Measurements from ENCODE around the gene GSN.

The GSN gene

DNA sequence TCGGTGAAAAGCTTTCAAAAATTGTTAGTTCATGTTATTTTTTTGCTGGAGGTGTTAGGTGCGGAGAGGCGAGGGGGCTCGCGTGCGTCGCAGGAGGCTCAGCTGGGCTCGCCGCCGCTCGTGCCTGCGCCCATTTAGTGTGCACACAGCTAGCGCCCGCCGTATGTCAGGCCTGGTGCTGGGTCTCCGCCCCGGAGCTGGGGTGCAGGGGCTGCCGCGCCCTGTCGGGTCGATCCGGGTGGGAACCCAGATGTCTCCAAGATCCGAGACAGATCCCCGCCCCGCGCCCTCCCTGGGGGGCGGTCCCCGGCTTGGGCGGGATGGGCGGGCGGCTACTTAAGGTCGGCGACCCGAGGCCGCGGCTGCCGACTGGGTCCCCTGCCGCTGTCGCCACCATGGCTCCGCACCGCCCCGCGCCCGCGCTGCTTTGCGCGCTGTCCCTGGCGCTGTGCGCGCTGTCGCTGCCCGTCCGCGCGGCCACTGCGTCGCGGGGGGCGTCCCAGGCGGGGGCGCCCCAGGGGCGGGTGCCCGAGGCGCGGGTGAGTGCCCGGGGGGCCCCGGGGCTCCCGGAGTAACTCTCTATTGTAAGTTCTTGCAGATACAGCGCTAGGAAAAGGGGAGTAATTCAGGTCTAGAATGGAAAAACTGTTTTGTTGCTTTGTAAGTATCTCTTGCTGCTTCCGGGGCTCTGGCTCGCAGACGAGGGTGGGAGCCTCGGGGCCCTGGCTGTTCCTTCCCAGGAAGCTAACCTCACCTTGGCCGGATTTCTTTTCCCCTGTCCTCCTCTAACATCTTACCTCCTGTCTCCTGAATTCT is 31.7 kb downstream of the GSN start:
- peak overlapping the region; percentile 66 for H3K4me3 ChIP-seq (ENCODE audit: low read depth, low read length)
- no peak overlapping the region for H3K27ac ChIP-seq (ENCODE audit: low read depth, low read length)
- peaks cover 21% of the 10 kb centered on the region for H3K4me1 ChIP-seq (ENCODE audit: control insufficient read depth, insufficient read depth, low read length)
- peak overlapping the region; percentile 38 for H3K9ac ChIP-seq (ENCODE audit: low read length)
- H3K9me3 ChIP-seq (ENCODE audit: control insufficient read depth, insufficient read depth, low read depth, low read length), result no peaks in the 10 kb centered on the region
- H3K27me3 ChIP-seq (ENCODE audit: control insufficient read depth, insufficient read depth, low read length), result peaks cover 48% of the 10 kb centered on the region
- no peaks in the 10 kb centered on the region; the same call in 1 of the 2 replicates for H3K36me3 ChIP-seq (ENCODE audit: control insufficient read depth, insufficient read depth, low read length)

DNA sequence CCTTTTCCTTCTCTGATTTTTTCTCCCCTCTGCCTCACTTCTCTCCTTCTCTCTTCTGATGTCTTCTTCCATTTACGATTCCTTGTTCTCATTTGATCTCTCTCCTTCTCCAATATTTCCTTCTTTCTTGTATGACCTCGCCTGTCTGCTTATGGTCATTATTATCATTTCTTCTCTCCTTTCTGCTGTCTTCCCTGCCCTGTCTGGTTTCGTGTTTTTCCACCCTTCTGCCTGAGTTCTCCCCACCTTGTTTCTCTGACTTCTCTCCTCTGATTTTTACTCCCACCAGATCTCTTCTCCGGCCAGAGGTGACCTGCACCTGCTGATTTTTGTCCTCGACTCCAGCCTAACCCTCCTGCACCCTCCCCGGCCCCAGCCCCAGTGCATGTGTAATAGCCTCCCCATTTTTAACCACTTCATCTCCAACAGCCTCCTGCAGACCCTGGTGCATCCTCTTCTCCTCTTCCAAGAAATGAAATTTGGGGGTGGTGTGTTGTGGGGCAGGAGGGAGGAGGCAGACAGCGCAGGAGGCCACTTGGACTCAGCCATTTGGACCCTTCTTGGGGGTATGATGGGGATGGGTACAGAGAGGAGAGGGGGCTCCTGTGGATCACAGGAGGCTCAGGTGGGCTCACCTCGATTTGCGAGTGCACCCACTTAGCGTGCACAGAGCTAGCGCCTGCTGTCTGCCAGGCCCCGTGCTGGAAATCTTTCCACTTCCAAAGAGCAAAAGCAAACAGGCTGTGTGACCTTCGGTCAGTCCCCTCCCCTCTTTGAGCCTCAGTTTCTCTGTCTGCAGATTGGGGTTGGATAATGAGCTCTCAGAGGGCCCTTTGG is 32.5 kb downstream of the GSN start:
- H3K4me1 ChIP-seq (ENCODE audit: control insufficient read depth, insufficient read depth, low read length), result peaks cover 22% of the 10 kb centered on the region
- no peak overlapping the region for H3K9ac ChIP-seq (ENCODE audit: low read length)
- H3K9me3 ChIP-seq (ENCODE audit: control insufficient read depth, insufficient read depth, low read depth, low read length), result no peaks in the 10 kb centered on the region
- peaks cover 41% of the 10 kb centered on the region for H3K27me3 ChIP-seq (ENCODE audit: control insufficient read depth, insufficient read depth, low read length)
- H3K36me3 ChIP-seq (ENCODE audit: control insufficient read depth, insufficient read depth, low read length), result no peaks in the 10 kb centered on the region; the same call in 1 of the 2 replicates
- no peak overlapping the region for H3K27ac ChIP-seq (ENCODE audit: low read depth, low read length)
- H3K4me3 ChIP-seq (ENCODE audit: low read depth, low read length), result peak overlapping the region; percentile 66

DNA sequence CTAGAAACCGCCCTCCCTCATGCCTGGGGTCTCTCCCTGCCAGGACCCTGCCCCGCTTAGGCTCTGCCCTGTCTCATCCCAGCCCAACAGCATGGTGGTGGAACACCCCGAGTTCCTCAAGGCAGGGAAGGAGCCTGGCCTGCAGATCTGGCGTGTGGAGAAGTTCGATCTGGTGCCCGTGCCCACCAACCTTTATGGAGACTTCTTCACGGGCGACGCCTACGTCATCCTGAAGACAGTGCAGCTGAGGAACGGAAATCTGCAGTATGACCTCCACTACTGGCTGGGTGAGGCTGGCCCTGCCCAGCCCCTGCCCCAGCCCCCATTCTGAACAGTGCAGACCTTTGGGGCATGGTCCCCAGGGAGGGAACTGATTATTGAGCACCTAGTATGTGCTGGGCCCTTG is 33.9 kb downstream of the GSN start:
- Histone ChIP-seq H3K4me3 (ENCODE audit: low read depth, low read length) (no peak overlapping the region), H3K9ac (ENCODE audit: low read length) (no peak overlapping the region), H3K27me3 (ENCODE audit: control insufficient read depth, insufficient read depth, low read length) (peaks cover 38% of the 10 kb centered on the region), H3K9me3 (ENCODE audit: control insufficient read depth, insufficient read depth, low read depth, low read length) (no peaks in the 10 kb centered on the region), H3K27ac (ENCODE audit: low read depth, low read length) (no peak overlapping the region), H3K4me1 (ENCODE audit: control insufficient read depth, insufficient read depth, low read length) (peaks cover 27% of the 10 kb centered on the region), H3K36me3 (ENCODE audit: control insufficient read depth, insufficient read depth, low read length) (no peaks in the 10 kb centered on the region; the same call in 1 of the 2 replicates)

DNA sequence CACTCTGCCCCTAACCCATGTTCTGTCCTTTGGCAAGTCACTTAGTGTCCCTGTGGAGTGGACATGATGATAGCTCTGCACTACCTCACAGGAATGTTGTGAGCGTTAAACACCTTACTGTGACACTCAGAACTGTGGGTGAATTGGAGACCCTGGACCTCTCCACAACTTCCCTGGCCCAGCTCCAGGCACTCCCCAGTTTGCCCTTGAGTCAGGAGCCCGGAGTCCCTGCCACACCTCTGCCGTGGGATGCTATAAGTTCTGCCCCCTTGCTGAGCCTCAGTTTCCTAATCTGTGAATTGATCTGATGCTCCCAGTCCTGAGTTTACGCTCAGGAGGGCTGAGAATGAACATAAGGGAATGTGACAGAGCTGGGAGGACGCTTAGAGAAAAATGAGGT is 34.4 kb downstream of the GSN start:
- Histone ChIP-seq H3K36me3 (ENCODE audit: control insufficient read depth, insufficient read depth, low read length) (no peaks in the 10 kb centered on the region; the same call in 1 of the 2 replicates), H3K4me3 (ENCODE audit: low read depth, low read length) (no peak overlapping the region), H3K4me1 (ENCODE audit: control insufficient read depth, insufficient read depth, low read length) (peaks cover 27% of the 10 kb centered on the region), H3K9me3 (ENCODE audit: control insufficient read depth, insufficient read depth, low read depth, low read length) (no peaks in the 10 kb centered on the region), H3K27me3 (ENCODE audit: control insufficient read depth, insufficient read depth, low read length) (peaks cover 38% of the 10 kb centered on the region), H3K27ac (ENCODE audit: low read depth, low read length) (no peak overlapping the region), H3K9ac (ENCODE audit: low read length) (no peak overlapping the region)

DNA sequence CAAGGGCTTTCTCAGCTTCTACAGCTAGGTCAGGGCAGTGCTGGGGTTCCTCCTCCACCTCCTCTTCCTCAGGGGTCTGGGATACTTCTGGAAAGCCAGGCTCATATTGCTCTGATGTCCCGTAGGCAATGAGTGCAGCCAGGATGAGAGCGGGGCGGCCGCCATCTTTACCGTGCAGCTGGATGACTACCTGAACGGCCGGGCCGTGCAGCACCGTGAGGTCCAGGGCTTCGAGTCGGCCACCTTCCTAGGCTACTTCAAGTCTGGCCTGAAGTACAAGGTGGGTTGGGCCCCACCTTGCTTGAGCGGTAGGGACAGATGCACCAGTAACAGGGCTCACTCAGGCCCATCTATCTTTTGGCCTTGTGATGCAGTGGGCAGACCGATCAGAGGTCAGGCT is 34.8 kb downstream of the GSN start:
- no peak overlapping the region for H3K9ac ChIP-seq (ENCODE audit: low read length)
- no peaks in the 10 kb centered on the region; the same call in 1 of the 2 replicates for H3K36me3 ChIP-seq (ENCODE audit: control insufficient read depth, insufficient read depth, low read length)
- peaks cover 38% of the 10 kb centered on the region for H3K27me3 ChIP-seq (ENCODE audit: control insufficient read depth, insufficient read depth, low read length)
- peaks cover 26% of the 10 kb centered on the region for H3K4me1 ChIP-seq (ENCODE audit: control insufficient read depth, insufficient read depth, low read length)
- no peaks in the 10 kb centered on the region for H3K9me3 ChIP-seq (ENCODE audit: control insufficient read depth, insufficient read depth, low read depth, low read length)
- no peak overlapping the region for H3K27ac ChIP-seq (ENCODE audit: low read depth, low read length)
- no peak overlapping the region for H3K4me3 ChIP-seq (ENCODE audit: low read depth, low read length)

DNA sequence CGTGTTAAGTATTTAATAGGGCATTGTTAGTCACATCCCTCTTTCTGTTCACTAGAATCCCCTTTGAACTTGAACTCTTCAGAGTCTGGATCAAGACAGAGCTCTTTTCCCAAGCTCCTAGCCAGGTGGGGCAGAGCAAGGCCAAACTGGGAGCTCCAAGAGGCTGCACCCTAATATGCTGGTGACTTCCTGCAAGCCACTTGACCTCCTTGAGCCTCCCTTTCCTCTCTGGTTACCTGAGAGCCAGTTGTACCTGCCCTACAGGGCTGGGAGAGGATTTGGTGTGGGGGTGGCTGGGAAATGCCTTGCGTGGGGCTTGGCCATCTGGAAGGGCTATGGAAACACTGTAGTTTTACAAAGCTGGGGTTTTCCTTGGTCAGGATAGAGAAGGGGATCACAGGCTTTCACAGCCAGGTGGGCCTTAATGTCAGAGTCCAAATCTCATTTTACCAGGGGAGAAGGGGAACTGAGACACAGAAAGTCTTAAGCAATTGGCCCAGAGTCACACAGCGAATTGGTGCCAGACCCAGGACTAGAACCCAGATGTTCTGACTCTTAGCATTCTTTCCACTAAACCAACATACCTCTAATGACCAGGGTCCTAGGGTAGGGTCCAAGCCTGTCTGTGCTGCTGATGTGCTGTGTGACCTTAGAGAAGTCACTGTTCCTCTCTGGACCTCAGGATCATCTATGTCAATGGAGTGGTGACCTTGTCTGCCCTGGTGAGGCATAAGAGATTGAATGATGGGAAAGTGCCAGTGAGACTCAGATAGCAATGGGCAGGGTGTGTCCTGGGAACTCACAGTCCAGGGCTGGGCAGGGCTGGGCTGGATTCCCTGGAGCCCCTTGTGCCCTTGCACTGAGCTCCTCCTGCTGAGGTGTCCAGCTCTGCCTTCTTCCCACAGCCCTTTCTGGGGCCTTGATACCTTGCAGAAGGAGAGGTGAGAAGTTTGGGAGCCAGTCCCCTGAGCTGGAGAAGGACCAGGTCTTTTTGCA is 35.8 kb downstream of the GSN start:
- Histone ChIP-seq H3K27me3 (ENCODE audit: control insufficient read depth, insufficient read depth, low read length) (peaks cover 38% of the 10 kb centered on the region), H3K27ac (ENCODE audit: low read depth, low read length) (no peak overlapping the region), H3K9ac (ENCODE audit: low read length) (no peak overlapping the region), H3K4me1 (ENCODE audit: control insufficient read depth, insufficient read depth, low read length) (peaks cover 16% of the 10 kb centered on the region), H3K36me3 (ENCODE audit: control insufficient read depth, insufficient read depth, low read length) (no peaks in the 10 kb centered on the region; the same call in 1 of the 2 replicates), H3K4me3 (ENCODE audit: low read depth, low read length) (no peak overlapping the region), H3K9me3 (ENCODE audit: control insufficient read depth, insufficient read depth, low read depth, low read length) (no peaks in the 10 kb centered on the region)

DNA sequence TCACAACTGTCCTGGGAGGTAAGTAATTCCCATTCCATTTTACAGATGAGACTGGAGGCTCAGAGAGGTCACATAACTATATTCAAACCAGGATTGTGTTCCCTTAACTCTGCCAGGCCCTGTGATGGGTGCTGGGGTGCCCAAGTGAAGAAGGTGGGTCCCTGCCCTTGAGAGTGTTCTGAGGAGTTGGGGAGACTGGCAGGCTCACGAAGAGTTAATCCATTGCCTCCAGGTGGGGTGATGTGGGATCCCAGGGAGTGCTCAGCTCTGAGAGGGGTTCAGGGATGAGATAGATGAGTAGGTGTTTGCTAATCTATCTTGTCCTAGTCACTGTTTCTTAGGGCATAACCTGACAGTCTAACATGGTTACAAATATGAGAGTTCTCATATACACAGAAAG is 36.7 kb downstream of the GSN start:
- no peak overlapping the region for H3K9ac ChIP-seq (ENCODE audit: low read length)
- peaks cover 35% of the 10 kb centered on the region for H3K27me3 ChIP-seq (ENCODE audit: control insufficient read depth, insufficient read depth, low read length)
- H3K36me3 ChIP-seq (ENCODE audit: control insufficient read depth, insufficient read depth, low read length), result no peaks in the 10 kb centered on the region; the same call in 1 of the 2 replicates
- no peak overlapping the region for H3K27ac ChIP-seq (ENCODE audit: low read depth, low read length)
- no peak overlapping the region for H3K4me3 ChIP-seq (ENCODE audit: low read depth, low read length)
- peaks cover 10% of the 10 kb centered on the region; the same call in 1 of the 2 replicates for H3K4me1 ChIP-seq (ENCODE audit: control insufficient read depth, insufficient read depth, low read length)
- no peaks in the 10 kb centered on the region for H3K9me3 ChIP-seq (ENCODE audit: control insufficient read depth, insufficient read depth, low read depth, low read length)

DNA sequence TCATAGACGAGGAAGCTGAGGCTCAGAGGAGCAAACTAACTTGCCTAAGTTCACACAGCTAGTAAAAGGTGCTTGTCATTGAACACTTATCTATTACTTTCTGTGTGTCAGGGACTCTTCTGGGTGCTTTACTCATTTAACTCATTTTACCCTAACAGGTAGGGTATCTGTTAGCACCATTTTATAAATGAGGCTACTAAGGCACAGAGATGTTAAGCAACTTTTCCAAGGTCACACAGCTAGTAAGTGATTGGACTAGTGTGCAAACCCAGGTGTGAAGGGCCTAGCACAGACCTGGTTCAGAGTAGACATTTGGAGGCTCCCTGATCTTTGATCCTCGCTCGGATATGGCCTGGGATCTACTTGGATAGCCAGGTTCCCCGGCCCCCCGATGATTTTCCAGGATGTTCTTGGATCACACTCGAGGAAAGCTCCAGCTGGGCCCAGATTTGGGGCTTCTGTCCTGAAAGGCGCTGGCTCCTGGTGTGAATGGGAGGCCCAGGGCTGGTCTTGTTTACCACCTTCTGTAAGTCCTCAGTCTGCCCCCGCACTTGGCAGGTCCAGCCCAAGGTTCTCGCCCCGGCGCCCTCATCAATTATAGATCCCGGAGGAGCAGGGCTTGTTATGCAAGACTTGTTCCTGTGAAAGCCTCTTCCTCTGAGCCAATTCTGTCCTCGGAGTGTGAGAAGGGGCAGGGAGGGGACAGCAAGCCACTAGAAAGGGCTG is 37.5 kb downstream of the GSN start:
- no peak overlapping the region for H3K27ac ChIP-seq (ENCODE audit: low read depth, low read length)
- no peak overlapping the region for H3K4me3 ChIP-seq (ENCODE audit: low read depth, low read length)
- 0 out of 2 replicates have a peak, but pooled peaks cover 6% of the 10 kb centered on the region for H3K4me1 ChIP-seq (ENCODE audit: control insufficient read depth, insufficient read depth, low read length)
- H3K36me3 ChIP-seq (ENCODE audit: control insufficient read depth, insufficient read depth, low read length), result peaks cover under 1% of the 10 kb centered on the region; the same call in 1 of the 2 replicates
- peaks cover 29% of the 10 kb centered on the region for H3K27me3 ChIP-seq (ENCODE audit: control insufficient read depth, insufficient read depth, low read length)
- no peak overlapping the region for H3K9ac ChIP-seq (ENCODE audit: low read length)
- no peaks in the 10 kb centered on the region for H3K9me3 ChIP-seq (ENCODE audit: control insufficient read depth, insufficient read depth, low read depth, low read length)

DNA sequence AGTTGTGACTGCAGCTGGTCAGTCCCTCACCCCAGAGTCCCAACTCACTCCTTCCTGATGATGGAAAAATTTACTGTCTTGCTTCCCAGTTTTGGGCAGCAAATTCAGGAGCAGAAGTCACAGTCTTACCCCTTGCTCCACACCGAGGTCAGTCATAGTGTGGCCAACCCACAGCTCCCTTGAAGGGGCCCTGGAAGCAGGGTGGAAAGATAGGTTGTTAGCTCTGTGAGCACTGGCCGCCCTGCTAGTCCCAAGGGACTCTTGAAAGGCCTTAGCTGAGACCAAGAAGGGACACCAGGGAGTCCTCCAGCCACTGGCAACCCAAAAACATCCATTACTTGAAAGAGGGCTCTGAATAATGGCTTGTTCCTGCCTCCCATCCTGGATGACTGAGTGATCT is 40.0 kb downstream of the GSN start:
- Histone ChIP-seq H3K9me3 (ENCODE audit: control insufficient read depth, insufficient read depth, low read depth, low read length) (no peaks in the 10 kb centered on the region), H3K9ac (ENCODE audit: low read length) (no peak overlapping the region), H3K27ac (ENCODE audit: low read depth, low read length) (no peak overlapping the region), H3K4me1 (ENCODE audit: control insufficient read depth, insufficient read depth, low read length) (0 out of 2 replicates have a peak, but pooled peaks cover 6% of the 10 kb centered on the region), H3K27me3 (ENCODE audit: control insufficient read depth, insufficient read depth, low read length) (peaks cover 4% of the 10 kb centered on the region; the same call in 1 of the 2 replicates), H3K4me3 (ENCODE audit: low read depth, low read length) (no peak overlapping the region), H3K36me3 (ENCODE audit: control insufficient read depth, insufficient read depth, low read length) (peaks cover 24% of the 10 kb centered on the region)

DNA sequence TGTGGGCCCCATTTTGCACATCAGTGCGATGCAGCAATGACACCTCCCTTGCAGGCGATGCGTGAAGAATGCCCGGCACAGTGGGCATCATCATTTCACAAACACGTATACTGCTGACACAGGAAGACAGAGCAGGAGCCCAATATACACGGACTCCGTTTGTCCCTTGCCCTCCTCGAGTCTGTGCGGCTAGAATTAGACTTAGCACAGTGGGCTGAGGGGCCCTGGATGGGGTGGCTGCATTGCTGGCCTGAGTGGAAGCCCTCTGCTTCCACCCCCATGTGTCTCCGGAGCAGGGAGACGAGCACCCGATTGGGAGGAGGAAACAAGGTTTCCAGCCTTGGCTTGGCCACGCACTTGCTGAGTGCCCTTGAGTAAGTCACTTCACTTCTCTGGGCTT is 40.8 kb downstream of the GSN start:
- Histone ChIP-seq H3K27ac (ENCODE audit: low read depth, low read length) (no peak overlapping the region), H3K27me3 (ENCODE audit: control insufficient read depth, insufficient read depth, low read length) (no peaks in the 10 kb centered on the region), H3K9ac (ENCODE audit: low read length) (no peak overlapping the region), H3K9me3 (ENCODE audit: control insufficient read depth, insufficient read depth, low read depth, low read length) (no peaks in the 10 kb centered on the region), H3K4me1 (ENCODE audit: control insufficient read depth, insufficient read depth, low read length) (0 out of 2 replicates have a peak, but pooled peaks cover 6% of the 10 kb centered on the region), H3K36me3 (ENCODE audit: control insufficient read depth, insufficient read depth, low read length) (peaks cover 30% of the 10 kb centered on the region), H3K4me3 (ENCODE audit: low read depth, low read length) (no peak overlapping the region)
